ENCODE data around the gene PCNA.

PCNA gene

DNA sequence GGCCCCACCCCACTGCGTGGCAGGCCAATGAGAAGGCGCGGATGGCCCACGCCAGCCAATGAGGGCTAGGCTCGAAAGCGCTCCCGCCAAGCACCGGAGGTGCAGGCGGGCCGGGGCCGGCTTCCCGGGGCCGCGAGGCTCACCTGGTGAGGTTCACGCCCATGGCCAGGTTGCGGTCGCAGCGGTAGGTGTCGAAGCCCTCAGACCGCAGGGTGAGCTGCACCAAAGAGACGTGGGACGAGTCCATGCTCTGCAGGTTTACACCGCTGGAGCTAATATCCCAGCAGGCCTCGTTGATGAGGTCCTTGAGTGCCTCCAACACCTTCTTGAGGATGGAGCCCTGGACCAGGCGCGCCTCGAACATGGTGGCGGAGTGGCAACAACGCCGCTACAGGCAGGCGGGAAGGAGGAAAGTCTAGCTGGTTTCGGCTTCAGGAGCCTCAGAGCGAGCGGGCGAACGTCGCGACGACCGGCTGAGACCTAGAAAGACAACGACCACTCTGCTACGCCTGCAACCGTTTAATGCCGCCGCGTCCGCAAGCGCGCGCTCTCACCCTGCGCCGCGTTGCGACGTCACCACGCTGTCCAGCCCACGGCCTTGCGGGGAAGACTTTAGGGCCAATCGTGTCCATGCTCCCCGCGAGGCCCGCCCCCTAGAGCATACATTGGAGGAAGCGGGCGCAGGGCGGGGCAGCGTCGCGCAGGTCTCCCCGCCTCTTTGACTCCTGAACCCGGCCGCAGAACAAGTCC lies at the start of gene PCNA:
Gene PCNA (minus strand): TSS at position 524 of the 750 bp plus-strand sequence. CDS start 160 bp downstream, at position 364.
- peak; percentile 93 for DNase-seq (ENCODE audit: low read depth)

GRCh38 chr20:5168651-5169396 lies 49.1 kb upstream of the PCNA start:
- DNase-seq (ENCODE audit: low read depth): no peak

GRCh38 chr20:5164645-5165625 lies 45.2 kb upstream of the PCNA start:
- DNase-seq (ENCODE audit: low read depth): no peak

GRCh38 chr20:5161536-5162164 lies 41.9 kb upstream of the PCNA start:
- no peak for DNase-seq (ENCODE audit: low read depth)

DNA sequence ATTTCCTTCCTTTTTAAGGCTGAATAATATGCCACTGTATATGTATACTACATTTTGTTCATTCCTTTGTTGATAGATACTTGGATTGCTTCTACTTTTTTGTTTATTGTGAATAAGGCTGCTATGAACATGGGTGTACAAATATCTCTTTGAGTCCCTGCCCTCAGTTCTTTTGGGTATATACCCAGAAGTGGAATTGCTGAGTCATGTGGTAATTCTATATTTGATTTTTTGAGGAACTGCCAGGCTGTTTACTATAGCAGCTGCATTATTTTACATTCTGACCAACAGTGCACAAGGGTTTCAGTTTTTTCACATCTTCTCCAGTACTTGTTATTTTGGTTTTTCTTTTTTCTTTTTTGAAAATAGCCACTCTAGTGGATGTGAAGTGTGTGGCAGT lies 41.1 kb upstream of the PCNA start:
- DNase-seq (ENCODE audit: low read depth): no peak

- no peak for DNase-seq (ENCODE audit: low read depth)
These were observed 40.2 kb upstream of the PCNA start for GRCh38 chr20:5159928-5160327.

DNA sequence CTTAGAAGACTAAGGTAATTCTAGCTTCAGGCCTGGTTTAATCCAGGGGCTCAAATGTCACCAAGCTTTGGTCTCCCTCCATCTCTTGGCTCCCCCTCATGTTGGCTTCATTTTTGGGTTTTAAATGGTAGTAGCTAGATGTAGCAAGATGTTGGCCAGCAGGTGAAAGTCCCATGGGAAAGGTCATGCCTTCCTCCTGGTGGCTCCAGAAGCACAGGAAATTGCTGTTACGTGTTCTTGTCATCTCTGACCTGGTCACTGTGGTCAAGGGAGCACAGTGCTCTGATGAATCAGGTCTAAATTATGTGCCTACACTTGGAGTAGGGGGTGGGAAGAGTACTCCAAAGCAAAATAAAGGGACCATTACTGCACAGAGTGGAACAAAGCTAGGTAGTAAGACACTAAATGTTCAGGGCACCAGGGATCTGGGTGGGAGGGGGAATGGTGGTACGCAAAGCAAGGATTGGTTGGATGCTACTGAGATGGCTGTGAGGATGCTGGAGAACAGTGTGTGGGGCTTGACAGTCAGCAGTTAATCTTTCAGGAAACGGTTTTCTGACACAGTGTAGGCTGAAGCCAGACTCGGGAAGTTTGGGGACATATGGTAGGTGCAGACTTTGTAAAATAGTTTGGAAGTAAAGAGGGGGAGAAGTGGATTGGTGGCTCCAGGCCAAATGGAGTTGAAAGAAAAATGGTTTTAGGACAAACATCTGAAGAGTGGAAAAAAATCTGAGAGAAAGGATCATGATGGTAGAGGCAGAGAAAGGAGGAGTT lies 37.1 kb upstream of the PCNA start:
- no peak for DNase-seq (ENCODE audit: low read depth)

DNA sequence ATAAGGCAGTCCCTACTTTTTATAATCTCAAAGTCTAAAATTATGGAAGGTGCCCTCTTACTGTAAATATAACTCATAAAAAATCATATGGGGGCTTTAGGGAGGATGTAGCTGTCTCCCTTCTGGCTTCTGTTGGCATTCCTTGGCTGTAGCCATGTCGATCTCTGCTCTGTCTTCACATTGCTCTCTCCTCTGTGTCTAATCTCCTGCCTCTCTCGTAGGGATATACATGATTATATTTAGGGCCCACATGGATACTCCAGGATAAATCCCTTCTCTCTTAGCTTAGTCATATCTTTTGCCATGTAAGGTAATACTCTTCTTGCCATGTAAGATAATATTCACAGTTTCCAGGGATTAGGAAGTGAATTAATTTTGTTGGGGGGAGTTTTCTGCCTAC lies 35.6 kb upstream of the PCNA start:
- no peak for DNase-seq (ENCODE audit: low read depth)

DNA sequence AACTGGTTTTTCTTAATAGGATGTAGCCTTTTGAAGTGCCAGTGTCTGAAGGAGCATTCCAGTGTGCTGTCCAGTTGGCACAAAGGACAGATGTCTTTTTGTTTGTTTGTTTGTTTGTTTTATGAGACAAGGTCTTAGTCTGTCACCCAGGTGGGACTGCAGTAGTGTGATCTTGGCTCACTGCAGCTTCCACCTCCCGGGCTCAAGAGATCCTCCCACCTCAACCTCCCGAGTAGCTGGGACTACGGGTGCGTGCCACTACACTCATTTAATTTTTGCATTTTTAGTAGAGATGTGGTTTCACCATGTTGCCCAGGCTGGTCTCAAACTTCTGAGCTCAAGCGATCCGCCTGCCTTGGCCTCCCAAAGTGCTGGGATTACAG lies 34.8 kb upstream of the PCNA start:
- no peak for DNase-seq (ENCODE audit: low read depth)

- DNase-seq (ENCODE audit: low read depth): no peak
These were observed 34.1 kb upstream of the PCNA start for GRCh38 chr20:5153612-5154542.

DNA sequence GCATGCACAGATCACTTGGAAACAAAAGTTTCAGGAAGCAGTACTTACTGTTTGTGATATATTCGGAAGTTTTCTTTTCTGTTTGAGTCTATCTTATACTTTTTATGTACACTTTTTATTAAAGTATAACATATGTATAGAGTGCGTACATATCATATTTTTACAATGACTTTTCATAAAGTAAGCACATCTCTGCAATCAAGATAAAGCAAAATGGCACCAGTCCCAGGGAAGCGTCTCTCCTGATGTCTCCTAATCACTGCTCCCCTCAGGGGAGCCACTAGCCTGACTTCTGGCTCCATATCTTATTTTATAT lies 33.4 kb upstream of the PCNA start:
- no peak for DNase-seq (ENCODE audit: low read depth)

GRCh38 chr20:5150226-5151076 lies 30.7 kb upstream of the PCNA start:
- DNase-seq (ENCODE audit: low read depth): no peak

GRCh38 chr20:5149892-5150225 lies 30.1 kb upstream of the PCNA start:
- DNase-seq (ENCODE audit: low read depth): no peak

- no peak for DNase-seq (ENCODE audit: low read depth)
These were observed 28.8 kb upstream of the PCNA start for GRCh38 chr20:5148581-5148980.

GRCh38 chr20:5146871-5147592 lies 27.3 kb upstream of the PCNA start:
- no peak for DNase-seq (ENCODE audit: low read depth)

DNA sequence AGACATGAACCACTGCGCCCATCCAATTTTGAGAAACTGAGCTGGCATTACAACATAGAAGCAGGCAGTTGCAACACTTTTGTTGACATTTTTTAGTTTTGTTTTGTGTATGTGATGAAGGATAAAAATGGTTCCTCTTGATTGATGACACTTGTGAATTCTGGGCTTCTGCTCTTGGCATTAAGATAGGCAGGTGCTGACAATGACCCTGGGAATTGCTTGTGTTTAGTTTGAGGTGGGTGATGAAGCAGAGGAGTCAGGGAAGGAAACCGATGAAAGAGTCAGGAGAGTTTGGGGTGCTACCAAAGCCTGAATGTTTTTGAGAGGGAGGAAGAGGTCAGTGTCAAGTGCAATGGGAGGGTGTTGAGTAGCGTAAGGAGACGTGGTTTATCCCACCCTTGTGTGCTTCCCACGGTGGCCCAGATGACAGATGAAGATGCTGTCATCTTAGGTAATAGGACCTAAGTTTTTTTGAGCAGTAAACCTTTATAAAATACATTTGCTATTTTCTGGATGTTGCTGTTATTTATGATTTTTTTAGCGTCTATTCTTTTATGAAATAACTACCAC lies 26.4 kb upstream of the PCNA start:
- DNase-seq (ENCODE audit: low read depth): no peak

- no peak for DNase-seq (ENCODE audit: low read depth)
These were observed 25.8 kb upstream of the PCNA start for GRCh38 chr20:5145365-5146098.

GRCh38 chr20:5143851-5144250 lies 24.1 kb upstream of the PCNA start:
- no peak for DNase-seq (ENCODE audit: low read depth)

Measured in activated gamma-delta T cell treated with anti-CD3 and anti-CD28 coated beads, Interleukin-2, amount 50 U/mL, for 16 hours (primary cell).